GM18499 (cell line): ENCODE data around the gene DHX58.
A peak's percentile ranks its signal among the peaks of the same experiment; 100 is the strongest.
"Not testable (repeated sequence)": the region's sequence is repeated elsewhere in the genome, so short reads cannot be mapped to it uniquely, and the experiment has no call there.

ENCODE experiments used
- ATAC-seq: cut with Tn5 transposase; IDR thresholded peaks from one replicate; pipeline ENCODE4 v1.9.1; 2021; ENCODE audit warnings: moderate number of reproducible peaks; ENCODE audit not compliant: insufficient read depth, unreplicated experiment

The DHX58 gene

GRCh38 chr17:42112552-42113176 lies at the start of gene DHX58:
TSS of gene DHX58 (minus strand) at chr17:42112714. CDS start at chr17:42111892, 822 bp downstream.
- peak; percentile 45 for ATAC-seq

- ATAC-seq, result no peak
Measured at GRCh38 chr17:42160531-42160910, 48.0 kb upstream of the DHX58 start.

- no peak for ATAC-seq
Measured at GRCh38 chr17:42159796-42160530, 47.4 kb upstream of the DHX58 start.

GRCh38 chr17:42155614-42156045 lies 43.1 kb upstream of the DHX58 start:
- ATAC-seq, result no peak

GRCh38 chr17:42153919-42154742 lies 41.6 kb upstream of the DHX58 start:
- no peak for ATAC-seq

GRCh38 chr17:42146911-42147607 lies 34.5 kb upstream of the DHX58 start:
- ATAC-seq, result no peak

- not testable (repeated sequence) for ATAC-seq
Measured at GRCh38 chr17:42143138-42143537, 30.6 kb upstream of the DHX58 start.

- ATAC-seq, result no peak
Measured at GRCh38 chr17:42142371-42142896, 29.9 kb upstream of the DHX58 start.

GRCh38 chr17:42141382-42141781 lies 28.9 kb upstream of the DHX58 start:
- no peak for ATAC-seq

- not testable (repeated sequence) for ATAC-seq
Measured at GRCh38 chr17:42140690-42141089, 28.2 kb upstream of the DHX58 start.

- ATAC-seq, result no peak
Measured at GRCh38 chr17:42138749-42139492, 26.4 kb upstream of the DHX58 start.

GRCh38 chr17:42136654-42137051 lies 24.1 kb upstream of the DHX58 start:
- ATAC-seq, result no peak

- ATAC-seq, result no peak
Measured at GRCh38 chr17:42135664-42136653, 23.4 kb upstream of the DHX58 start.

GRCh38 chr17:42135151-42135550 lies 22.6 kb upstream of the DHX58 start:
- no peak for ATAC-seq

GRCh38 chr17:42133461-42134041 lies 21.0 kb upstream of the DHX58 start:
- no peak for ATAC-seq

GRCh38 chr17:42132941-42133340 lies 20.4 kb upstream of the DHX58 start:
- ATAC-seq, result no peak

GRCh38 chr17:42131981-42132432 lies 19.5 kb upstream of the DHX58 start:
- ATAC-seq, result no peak

GRCh38 chr17:42131232-42131631 lies 18.7 kb upstream of the DHX58 start:
- no peak for ATAC-seq
